GM19025 (cell line): Measurements from ENCODE around the gene CBLN3.

ENCODE experiments used
- ATAC-seq: cut with Tn5 transposase; IDR thresholded peaks from one replicate; pipeline ENCODE4 v1.9.1; 2021; ENCODE audit warnings: mild to moderate bottlenecking, low read depth, moderate library complexity; ENCODE audit not compliant: unreplicated experiment

The CBLN3 gene

DNA sequence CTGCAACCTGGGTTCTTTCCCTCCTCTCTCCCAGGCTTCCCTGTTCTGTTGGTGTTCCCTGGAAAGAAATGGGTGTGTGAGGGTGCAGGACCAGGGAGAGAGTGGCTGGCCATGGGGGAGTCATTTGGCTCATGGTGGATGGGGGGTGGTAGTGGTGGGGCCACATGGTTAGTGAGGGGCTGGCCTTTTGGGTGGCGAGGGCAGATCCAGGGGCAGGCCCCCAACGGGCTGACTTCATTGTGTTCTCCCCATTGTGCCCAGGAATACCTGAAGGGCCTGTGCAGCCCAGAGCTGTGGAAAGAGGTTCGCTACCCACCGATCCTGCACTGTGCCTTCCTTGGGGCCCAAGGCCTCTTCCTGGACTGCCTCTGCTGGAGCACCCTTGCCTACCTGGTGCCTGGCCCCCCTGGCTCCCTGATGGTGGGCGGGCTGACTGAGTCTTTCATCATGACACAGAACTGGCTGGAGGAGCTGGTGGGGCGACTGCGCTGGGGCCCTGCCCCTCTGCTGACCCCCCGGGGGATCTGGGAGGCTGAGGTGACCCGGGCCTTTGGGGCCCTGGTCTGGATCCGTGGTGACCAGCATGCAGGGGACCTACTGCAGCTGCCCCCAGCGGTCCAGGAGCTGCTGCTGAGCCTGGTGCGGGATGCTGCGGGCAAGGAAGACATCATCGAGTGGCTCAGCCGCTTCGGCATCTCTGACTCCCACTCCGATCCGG lies 21.7 kb downstream of the CBLN3 start:
- ATAC-seq: no peak

DNA sequence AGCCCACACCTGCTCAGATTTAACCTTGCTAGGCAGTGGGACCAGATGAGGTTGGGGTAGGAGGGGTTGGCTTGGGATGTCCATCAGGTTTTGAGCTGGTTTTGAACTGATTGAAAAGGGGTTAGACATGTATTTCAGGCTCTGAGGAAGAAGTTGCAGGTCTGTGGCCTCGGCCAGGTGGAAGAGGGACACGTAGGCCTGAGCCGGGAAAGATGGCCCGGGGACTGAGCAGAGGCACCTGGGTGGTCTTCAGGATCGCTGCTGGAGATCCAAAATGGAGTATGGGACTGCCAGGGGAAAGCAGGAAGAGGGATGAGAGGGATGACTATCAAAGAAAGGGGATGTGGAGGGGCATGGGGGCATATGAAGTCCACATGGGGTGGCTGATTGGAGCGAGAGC lies 23.1 kb downstream of the CBLN3 start:
- no peak for ATAC-seq

DNA sequence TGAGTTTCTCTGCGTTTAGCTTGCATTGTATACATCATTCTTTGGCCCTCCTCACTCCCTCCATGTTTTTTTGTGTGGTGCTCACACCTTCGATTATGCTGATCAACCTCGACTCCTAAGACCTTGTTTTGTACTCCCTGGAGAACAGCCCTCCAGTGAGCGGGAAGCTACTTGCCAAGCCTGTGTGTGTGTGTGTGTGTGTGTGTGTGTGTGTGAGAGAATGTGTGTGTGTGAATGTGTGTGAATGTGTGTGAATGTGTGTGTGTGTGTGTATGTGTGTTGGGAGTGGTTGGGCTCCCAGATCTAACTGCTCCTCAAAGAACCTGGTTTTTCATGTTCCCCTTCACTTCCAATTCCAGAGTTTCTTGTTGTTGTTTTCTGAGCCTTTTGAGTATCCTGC lies 24.7 kb downstream of the CBLN3 start:
- no peak for ATAC-seq

DNA sequence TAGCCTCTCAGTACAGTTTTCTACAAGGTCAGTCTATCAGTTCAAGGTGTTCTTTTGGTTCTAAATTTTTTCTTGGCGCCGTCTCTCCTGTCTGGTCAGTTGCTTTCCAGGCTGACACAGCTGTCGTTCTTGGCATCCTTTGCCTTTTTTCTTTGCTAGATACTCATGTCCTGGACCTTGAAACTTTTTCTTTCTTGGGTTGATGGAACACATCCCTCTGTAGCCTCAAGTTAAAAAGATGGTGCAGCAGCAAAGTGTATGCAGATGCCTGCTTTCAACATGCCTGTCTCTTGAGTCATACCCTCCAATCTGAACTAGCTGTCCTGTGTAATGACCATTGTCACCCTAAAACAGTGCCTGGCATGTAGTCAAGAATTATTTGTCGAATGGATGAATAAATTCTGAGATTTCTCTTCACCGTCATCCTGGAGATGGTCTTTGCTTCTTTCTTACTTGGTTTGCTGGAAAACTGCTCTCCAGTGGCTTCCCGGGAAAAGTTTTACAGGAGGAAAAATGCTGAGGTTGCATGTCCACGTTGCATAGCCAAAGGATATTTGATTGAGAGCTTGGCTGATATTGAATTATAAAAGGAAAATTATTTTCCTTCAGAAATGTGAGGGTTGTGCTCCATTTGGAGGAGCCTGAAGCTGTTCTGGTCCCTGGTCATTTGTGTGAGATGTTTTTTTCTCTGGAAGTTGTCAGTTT lies 26.0 kb downstream of the CBLN3 start:
- ATAC-seq: no peak

DNA sequence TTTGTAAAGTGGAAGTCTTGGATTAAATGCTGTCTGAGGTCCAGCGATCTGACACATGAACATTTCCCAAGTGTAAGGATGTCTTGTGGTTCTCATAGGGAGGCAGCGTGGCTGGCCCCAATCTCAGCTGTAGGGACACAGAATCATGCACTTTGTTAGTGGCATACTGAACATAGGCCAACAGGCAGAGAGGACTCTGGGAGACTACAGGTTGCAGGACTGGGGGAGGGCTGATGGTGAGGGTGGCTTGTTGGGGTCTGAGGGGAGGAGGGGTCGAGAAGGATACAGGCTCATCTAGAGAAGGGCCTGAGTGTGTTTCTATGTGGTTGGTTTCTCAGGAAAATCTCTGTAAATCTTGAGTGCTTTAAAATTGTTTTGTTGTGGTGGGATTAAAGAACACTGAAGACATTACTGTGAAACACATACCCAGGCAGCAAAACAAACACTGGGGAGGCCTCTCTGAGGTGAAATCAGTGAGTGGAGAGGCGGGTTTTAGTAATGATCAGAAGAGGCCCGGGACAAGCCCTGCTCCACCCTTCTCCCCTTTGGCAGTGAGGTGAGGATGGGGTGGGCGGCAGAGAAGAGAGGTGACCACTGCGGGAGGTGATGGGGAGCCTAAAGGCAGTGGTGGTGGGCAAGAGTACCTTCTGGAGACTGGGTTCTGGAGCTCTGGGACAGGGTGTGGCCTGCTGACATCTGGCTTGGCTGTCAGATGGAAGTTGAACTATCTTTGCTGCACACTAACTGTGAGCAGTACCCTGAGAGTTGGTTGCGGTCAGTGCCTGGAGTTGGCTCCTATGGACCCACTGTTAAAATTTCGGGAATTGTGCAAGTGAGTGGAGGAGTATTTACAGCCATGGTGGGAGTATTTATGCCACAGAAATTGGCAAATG lies 27.4 kb downstream of the CBLN3 start:
- no peak for ATAC-seq

DNA sequence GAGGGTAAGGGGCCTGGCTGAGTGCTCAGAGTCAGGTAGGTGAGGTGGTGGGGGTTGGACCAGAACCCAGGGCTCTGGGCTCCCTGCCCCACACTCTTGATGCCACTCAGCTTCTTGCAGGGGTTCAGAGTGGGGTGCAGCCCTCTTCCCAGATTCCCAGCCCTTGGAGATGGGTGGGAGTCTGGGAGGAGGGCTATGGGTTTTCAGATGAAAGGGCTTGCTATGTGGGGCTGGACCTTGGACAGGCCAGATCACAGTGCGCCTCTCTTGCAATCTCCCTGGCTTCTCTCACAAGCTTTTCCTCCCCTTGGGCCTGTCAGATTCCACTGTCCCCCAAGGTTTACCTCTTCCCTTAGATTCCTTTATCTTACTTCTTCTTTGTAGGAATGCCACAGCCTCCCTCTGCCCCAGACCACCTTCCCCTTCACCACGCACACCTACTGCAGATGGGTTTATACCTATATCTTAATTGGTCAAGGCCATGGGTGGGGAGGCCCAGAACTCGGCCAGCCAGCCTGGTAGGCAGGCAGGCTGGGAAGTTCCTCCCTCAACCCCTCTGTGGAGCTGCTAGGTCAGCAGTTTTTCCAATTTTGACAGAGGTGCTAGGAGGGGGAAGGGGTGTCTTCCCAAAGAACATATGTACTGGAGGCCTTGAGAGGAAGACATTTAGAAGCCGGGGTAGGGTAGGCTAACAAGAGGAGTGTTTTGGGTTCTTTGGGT lies 29.3 kb downstream of the CBLN3 start:
- no peak for ATAC-seq

DNA sequence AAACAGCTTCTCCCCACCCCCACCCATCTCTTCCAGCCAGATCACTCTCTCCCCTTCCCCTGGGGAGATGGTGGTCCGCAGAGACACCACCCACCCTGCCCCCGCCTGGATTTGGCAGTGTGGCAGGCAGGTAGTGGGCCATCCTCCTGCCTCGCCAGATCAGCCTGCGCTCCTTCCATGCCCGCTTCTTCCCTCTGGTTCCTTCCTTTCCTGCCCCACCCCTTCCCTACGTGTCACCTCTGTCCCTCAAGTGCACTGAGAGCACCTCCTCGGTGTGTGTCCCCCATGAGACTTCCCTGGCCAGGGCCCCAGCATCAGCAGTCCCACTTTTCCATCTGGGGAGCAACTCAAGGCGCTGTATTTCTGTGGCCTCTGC lies 30.0 kb downstream of the CBLN3 start:
- no peak for ATAC-seq

DNA sequence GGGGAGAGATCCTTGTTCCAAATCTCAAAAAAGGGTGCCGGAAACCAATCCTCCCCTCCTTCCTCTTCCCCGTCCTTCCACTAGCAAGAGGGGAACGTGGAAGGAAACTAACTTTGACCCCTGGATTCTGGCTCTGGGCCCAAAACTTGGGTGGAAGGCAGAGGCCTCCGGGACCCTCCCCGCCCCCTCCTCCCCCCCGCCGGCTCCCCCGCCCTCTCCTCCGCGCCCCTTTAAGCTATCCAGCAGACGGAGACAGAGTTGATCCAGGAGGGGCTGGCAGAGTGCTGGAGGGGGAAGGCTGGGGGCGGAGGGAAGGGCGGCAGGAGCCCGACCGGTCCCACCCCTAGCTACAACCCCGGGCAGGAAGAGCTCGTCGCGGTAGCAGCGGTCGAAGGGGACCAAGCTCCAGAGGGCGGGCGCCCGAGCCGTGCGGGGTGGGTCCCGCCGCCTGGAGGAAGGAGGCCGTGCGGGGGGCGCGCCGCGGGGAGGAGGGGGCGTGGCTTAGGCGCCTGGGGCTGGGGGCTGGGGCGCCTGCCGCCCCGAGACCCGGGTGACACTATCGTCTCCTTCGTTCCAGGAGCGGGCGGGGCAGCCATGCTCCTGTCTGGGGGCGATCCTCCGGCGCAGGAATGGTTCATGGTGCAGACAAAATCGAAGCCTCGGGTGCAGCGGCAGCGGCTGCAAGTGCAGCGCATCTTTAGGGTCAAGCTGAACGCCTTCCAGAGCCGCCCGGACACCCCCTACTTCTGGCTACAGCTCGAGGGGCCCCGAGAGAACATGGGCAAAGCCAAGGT lies 30.6 kb downstream of the CBLN3 start, which contains the start of gene NYNRIN:
Gene NYNRIN (plus strand): TSS at position 351 of the 794 bp plus-strand sequence. CDS start 244 bp downstream, at position 595.
- ATAC-seq: no peak

DNA sequence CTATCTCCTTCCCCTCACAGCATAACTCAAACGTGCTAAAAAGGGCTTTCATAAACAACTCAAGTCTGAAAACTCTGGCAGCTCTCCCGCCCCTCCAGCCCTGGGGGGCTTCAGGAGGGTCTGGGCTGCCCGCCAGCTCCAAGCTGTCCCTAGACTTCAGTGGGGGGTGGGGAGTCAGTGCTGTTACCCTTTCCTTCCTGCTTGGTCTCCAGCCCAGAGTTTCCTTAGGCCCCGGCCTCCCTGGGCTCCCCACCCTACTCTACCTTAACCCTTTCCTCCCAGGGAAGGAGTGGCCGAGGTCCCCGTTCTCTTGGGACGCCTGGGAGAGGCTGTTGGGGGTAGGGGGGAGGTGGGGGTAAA lies 31.2 kb downstream of the CBLN3 start:
- ATAC-seq: no peak

DNA sequence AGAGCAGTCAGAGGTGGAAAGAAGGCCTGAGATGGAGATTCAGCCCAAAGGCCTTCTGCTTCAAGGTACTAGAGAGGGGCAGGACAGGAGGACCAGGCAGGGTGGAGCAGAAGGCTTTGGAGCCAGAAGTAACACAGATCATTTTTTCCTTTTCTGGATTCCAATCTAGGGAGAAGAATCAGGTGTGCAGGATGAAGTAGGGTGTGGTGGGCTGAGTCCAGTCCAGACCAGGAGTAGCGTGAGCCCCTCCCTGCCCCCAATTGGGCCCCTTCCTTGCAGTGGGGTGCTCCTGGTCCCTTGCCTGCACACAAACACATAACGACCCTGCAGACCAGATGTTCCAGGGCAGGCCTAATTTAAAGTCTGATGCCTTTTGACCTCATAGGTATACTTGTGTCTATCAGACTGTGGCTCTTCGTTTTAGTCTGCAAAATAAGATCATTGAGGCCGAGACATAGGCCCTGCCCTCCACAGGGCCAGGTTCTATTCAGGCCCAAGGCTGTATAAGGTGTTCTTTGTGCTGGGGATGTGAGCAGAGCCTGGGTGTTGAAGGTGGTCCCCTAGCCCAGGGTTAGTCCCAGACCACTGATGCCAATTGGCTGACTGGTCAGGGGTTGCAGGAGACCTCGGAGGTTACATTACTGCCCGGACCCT lies 31.7 kb downstream of the CBLN3 start:
- ATAC-seq: no peak

DNA sequence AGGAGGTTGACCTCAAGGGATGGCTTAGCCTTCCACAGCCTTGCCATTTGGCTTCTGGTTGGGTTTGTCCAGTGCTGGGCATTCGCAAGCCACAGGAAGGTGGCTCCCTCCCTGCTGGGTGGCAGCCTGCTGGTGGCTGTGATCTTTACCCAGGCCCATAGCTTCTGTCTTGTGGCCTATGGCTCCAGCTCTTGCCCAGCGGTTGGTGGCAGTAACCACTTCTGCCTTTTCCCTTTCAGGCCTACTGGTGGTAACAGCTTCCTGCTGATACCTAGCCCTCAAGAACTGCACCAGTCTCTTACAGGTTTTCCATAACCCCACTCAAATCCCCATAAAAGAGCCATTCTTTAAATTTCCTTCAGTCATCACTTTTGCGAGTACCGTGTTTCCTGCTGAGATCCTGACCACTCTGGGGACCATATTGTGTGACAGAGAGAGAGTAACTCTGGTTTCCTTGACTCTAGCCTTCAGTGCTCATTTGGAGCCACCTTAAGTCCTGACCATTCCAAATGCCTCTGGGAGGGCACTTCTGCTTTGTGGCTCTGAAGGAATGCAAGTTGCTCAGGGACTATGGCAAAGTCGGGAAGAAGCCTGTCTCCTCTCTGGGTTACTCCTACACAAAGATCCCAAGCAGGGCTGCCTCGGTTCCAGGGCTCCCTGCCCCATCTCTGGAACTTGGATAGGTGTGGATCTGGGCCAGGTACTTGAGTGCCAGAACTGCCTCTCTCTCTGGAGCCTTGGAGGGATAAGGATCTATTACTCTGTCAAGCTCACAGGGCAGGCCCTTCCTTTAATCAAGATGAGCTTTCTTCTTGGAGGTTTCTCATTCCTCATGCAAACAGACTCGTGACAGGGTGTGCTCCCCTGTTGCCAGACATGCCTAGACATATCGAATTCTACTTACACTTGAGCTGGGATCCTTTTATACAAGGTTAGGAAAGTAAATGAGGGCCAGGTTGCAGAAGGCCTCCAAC lies 33.6 kb downstream of the CBLN3 start:
- ATAC-seq: no peak

DNA sequence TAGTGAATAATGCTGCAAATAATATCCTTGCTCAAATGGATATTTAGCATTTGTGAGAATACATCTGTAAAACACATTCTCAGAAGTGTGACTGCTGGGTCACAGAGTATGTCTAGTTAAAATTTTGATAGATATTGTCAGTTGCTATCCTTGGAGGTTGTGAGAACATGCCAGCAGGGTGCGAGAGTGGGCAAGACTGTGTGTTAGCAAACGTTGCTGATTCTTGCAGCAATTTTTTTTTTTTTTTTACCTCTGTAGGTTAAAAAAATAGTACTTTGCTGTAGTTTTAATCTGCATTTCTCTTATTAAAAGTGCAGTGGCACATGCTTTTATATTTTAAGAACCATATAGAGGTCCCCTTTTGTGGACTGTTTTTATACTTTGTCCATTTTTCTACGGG lies 35.2 kb downstream of the CBLN3 start:
- no peak for ATAC-seq

DNA sequence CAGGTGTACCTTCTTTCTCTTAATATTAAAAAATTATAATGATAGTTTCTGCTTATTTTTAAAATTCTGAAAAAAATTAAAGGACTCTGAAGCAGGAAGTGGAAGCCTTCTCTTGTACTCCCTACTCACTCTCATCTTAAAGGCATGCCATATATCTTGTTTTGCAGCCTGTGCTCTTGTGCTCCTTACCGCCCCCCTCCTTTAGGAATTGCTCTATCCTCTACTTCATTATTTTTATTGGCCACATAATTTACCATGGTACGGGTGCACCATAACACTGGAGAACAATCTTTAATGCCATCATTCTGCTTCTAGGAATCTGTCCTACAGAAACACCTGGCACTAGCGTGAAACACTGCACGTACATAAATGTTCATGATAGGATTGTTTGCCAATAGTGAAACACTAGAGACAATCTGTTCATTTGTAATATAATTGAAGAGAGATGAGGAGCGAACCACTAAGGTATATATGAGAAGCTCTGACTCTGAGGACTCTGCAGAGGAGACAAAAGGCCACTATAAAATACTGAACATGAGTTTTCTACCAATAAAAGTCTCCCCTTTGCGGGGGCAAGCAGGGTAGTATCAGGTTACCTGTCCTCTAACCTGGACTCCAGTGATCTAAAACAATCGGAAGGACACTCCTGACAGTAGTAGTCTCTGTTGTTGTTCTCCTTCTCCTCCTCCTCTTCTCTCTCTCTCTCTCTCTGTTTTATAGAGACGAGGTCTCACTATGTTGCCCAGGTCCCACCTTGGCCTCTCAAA lies 37.0 kb downstream of the CBLN3 start:
- no peak for ATAC-seq

DNA sequence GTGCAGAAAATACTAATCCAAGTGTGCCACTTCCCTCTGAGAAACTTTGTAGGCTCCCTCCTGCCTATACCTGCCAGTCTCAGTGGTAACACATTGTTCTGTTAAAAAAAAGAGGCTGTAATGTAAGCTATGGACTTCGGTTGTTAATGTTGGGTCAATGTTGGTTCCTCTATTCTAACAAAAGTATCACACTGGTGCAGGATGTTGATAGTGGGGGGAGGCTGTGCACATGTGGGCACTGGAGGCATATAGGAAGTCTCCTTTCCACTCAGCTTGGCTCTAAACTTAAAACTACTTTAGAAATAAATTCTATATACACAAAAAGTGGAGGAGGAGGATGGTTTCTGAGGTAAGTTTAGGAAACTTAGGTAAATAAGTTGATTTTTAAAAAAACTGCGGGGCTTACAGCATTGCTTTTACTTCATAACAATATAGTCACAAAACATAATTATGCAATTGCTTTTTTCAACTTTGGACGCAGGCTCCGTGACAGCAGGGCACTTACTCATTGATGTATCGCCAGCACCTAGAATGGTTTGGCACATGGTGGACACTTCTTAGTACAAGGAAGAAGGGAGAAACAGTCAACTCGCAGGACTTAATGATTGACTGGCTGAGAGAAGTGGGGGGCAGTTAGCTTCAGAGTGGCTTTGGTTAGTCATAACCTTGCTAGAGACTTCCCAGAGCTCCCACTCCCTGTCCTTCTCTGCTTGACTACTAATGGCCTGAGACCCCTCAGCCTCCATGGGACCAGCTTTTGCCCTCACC lies 38.6 kb downstream of the CBLN3 start:
- no peak for ATAC-seq

DNA sequence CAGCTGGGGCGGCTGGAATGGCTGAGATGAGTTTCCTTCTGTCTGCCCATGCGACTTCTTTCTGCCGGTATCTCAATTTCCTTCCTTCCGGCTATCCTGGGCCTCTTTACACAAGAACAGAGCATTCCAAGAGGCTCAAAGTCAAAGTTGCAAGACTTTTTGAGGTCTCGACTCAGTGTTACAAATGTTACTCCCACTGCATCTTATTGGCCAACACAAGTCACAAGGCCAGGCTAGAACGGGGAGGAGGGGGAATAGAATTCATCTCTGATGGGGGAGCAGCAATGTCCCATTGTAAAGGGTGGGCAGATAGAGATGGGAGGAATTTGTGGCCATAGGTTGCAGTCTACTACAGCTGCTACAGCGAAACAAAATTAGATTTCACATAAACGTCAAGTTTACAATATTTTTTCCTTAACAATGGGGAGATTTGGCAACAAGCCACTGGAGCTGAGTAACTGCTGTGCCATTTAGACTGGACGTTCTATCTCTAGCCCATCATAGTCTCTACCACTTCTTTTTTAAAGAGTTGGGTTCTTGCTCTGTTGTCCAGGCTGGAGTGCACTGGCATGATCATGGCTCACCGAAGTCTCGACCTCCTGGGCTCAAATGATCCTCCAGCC lies 40.1 kb downstream of the CBLN3 start:
- no peak for ATAC-seq

DNA sequence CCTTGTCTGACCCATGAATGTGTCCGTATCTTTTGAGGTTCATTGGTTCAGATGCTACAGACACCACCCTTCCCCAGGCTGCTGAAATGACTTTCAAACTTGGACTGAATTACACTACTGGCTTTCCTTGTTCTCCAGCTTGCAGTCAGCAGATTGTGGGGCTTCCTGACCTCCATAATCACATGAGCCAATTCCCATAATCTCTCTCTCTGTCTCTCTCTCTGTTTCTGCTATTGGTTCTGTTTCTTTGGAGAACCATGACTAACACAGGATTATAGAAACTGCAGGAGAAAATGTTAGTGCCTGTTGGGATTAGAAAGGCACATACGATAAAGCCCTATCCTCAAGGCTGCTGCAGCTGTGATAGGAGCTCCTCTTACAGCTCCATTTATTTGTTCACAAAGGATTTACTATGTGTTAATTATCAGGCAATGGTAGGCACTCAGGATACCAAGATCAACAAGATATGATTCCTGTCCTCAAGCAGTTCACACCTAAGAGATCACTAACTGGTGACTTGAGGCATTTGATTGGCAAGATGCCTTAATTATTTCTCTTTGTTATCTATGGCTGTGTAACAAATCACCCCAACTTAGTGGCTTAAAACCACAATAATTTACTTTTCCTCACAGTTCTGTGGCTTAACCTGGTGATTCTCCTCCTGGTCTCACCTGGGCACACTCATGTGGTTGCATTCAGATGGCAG lies 40.8 kb downstream of the CBLN3 start:
- ATAC-seq: no peak
